B cell (primary cell): Measurements from ENCODE around the gene USP21.

ENCODE experiments used
- CTCF ChIP-seq: fragments of 200-600 bp; IDR thresholded peaks from one replicate; pipeline ENCODE4 v1.8.0; 2022; ENCODE audit warnings: antibody characterized with exemption, mild to moderate bottlenecking
- EZH2 ChIP-seq: IDR thresholded peaks from 2 replicates; pipeline ENCODE4 v1.6.1; 2012; ENCODE audit warnings: borderline replicate concordance, low read depth, mild to moderate bottlenecking, moderate library complexity, low read length; ENCODE audit not compliant: insufficient read depth, poor library complexity, severe bottlenecking

GRCh38 chr1:161200992-161201835 is 41.9 kb downstream of the USP21 start:
- no peak for TF ChIP-seq CTCF
- TF ChIP-seq EZH2, result no peak
